ENCODE measurements around the gene TANGO2.

TANGO2 gene

DNA sequence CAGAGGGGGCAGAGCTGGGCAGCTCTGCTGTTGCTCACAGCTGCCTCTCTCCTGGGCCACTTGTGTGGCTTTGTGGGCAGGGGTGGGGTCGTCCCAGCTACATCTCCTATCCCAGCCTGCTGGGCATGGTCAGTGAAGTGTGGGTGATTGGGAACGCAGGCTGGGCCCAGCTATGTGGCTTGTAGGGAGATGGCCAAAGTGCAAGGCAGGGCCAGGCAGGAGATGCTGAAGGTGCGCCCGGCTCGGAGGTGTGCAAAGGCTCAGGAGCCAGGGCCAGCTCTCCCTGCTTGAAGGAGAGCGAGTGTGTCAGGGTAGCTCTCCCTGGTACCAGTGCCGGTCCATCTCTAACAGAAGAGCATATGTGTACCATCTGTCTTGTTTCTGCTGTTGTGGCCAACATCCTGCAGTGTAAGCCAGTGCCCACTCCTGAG, 86.6 kb downstream of the TANGO2 start:
- peaks cover 0 to 2% of the 10 kb centered on the region in 2 donors for H3K9me3 ChIP-seq (replicated peaks in 1 of 2; ENCODE audit: control insufficient read depth in 2 of 2, insufficient read depth in 1 of 2, low read depth in 1 of 2, low read length in 2 of 2)
- no peak overlapping the region for H2BK120ac ChIP-seq (ENCODE audit: low read depth, low read length)
- H2AK5ac ChIP-seq (ENCODE audit: low read depth, low read length) = no peak overlapping the region
- no peak overlapping the region for H3K4me3 ChIP-seq (ENCODE audit: low read length in 2 of 2)
- peak overlapping the region; percentile 85 for H3K23ac ChIP-seq (ENCODE audit: low read depth, low read length, poor library complexity)
- no peak overlapping the region for H2BK15ac ChIP-seq (ENCODE audit: low read length)
- no peak overlapping the region for H3K4me2 ChIP-seq (ENCODE audit: insufficient read depth, low read length, poor library complexity, severe bottlenecking)
- no peak overlapping the region for H3K9ac ChIP-seq (ENCODE audit: low read depth, low read length, poor library complexity)
- no peak overlapping the region for H3K4ac ChIP-seq (ENCODE audit: low read length)
- no peak for DNase-seq (ENCODE audit: low spot score)
- peaks cover 20% of the 10 kb centered on the region for H3K79me1 ChIP-seq (ENCODE audit: low read depth, low read length)
- H3K27ac ChIP-seq (replicated peaks; ENCODE audit: low read length) = no peak overlapping the region
- no peaks in the 10 kb centered on the region for H3K4me1 ChIP-seq (ENCODE audit: control insufficient read depth in 2 of 2, insufficient read depth in 1 of 2, low read depth in 1 of 2, low read length in 2 of 2)
- no peak overlapping the region for H3K18ac ChIP-seq (ENCODE audit: low read length)
- no peaks in the 10 kb centered on the region for H3K27me3 ChIP-seq (ENCODE audit: control insufficient read depth in 3 of 3, insufficient read depth in 3 of 3, low read depth in 1 of 3, low read length in 3 of 3)
- no peak overlapping the region for H2BK12ac ChIP-seq (ENCODE audit: low read length)
- no CpG with 5 or more reads among the region's 7 CpGs for WGBS, 2 donors (ENCODE audit: extremely low coverage in 2 of 2, insufficient read length in 2 of 2, insufficient replicate concordance in 1 of 2)
- H4K91ac ChIP-seq (ENCODE audit: low read depth, low read length, poor library complexity) = no peak overlapping the region
- no peak overlapping the region for H3K14ac ChIP-seq (ENCODE audit: low read length)
- H4K8ac ChIP-seq (ENCODE audit: low read depth, low read length) = no peak overlapping the region
- H2BK5ac ChIP-seq (ENCODE audit: low read length) = no peak overlapping the region
- H2AFZ ChIP-seq (ENCODE audit: low read length) = no peak overlapping the region
- H3K36me3 ChIP-seq (replicated peaks in 1 of 2; ENCODE audit: control insufficient read depth in 2 of 2, insufficient read depth in 2 of 2, low read length in 2 of 2) = peaks cover 84 to 98% of the 10 kb centered on the region in 2 donors

DNA sequence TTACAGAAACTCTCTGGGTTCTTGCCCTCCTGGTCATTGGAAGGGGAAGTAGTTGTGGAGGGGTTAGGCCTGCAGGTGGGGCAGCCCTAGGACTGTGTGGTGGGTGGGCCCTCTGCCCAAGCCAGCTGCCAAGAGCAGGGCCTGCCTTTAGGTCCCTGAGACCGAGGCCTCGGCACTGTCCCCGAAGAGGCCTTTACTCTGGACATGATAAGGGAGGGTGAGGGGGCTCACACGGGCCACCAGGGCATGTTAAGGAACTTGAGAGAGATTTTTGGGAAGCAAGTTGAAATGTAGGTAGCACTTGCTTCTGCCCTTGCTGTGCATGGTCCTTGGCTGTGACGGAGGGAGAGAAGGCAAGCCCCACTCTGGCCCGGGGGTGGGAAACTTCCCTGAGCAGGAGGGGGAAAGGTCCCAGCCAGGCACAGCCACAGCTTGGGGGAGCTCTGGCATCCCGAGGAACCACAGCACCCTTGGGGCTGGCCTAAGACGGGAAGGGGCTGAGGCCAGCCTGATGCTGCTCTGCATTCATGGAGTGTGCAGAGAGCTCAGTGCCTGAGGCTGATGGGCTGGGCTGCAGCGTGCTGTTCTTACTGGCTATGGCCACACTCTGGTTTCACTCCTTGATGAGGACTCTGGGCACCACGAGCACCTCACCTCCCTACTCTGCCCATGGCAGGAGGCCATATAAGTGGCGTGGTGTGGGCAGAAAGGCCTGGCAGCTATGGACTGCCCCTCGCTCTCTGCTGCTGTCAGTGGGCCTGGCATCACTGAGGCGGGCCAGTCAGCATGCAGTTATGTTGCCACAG, 87.2 kb downstream of the TANGO2 start:
- H4K91ac ChIP-seq (ENCODE audit: low read depth, low read length, poor library complexity) = no peak overlapping the region
- peaks cover 0 to 2% of the 10 kb centered on the region in 2 donors for H3K9me3 ChIP-seq (replicated peaks in 1 of 2; ENCODE audit: control insufficient read depth in 2 of 2, insufficient read depth in 1 of 2, low read depth in 1 of 2, low read length in 2 of 2)
- H3K4me3 ChIP-seq (ENCODE audit: low read length in 2 of 2) = peak overlapping the region in 1 of 2 donors; percentile 27
- no peak overlapping the region for H2BK12ac ChIP-seq (ENCODE audit: low read length)
- H3K79me1 ChIP-seq (ENCODE audit: low read depth, low read length) = peaks cover 24% of the 10 kb centered on the region
- no peak overlapping the region for H3K9ac ChIP-seq (ENCODE audit: low read depth, low read length, poor library complexity)
- no peak overlapping the region for H4K8ac ChIP-seq (ENCODE audit: low read depth, low read length)
- no peak overlapping the region for H3K18ac ChIP-seq (ENCODE audit: low read length)
- DNase-seq (ENCODE audit: low spot score) = no peak
- peak overlapping the region; percentile 80 for H2BK5ac ChIP-seq (ENCODE audit: low read length)
- H3K4me2 ChIP-seq (ENCODE audit: insufficient read depth, low read length, poor library complexity, severe bottlenecking) = no peak overlapping the region
- H3K27ac ChIP-seq (replicated peaks; ENCODE audit: low read length) = no peak overlapping the region
- no peak overlapping the region for H3K14ac ChIP-seq (ENCODE audit: low read length)
- peak overlapping the region; percentile 85 for H3K23ac ChIP-seq (ENCODE audit: low read depth, low read length, poor library complexity)
- H2AFZ ChIP-seq (ENCODE audit: low read length) = no peak overlapping the region
- no CpG with 5 or more reads among the region's 13 CpGs for WGBS, 2 donors (ENCODE audit: extremely low coverage in 2 of 2, insufficient read length in 2 of 2, insufficient replicate concordance in 1 of 2)
- H3K27me3 ChIP-seq (ENCODE audit: control insufficient read depth in 3 of 3, insufficient read depth in 3 of 3, low read depth in 1 of 3, low read length in 3 of 3) = no peaks in the 10 kb centered on the region
- no peak overlapping the region for H2BK120ac ChIP-seq (ENCODE audit: low read depth, low read length)
- H3K36me3 ChIP-seq (replicated peaks in 1 of 2; ENCODE audit: control insufficient read depth in 2 of 2, insufficient read depth in 2 of 2, low read length in 2 of 2) = peaks cover 87 to 98% of the 10 kb centered on the region in 2 donors
- no peaks in the 10 kb centered on the region for H3K4me1 ChIP-seq (ENCODE audit: control insufficient read depth in 2 of 2, insufficient read depth in 1 of 2, low read depth in 1 of 2, low read length in 2 of 2)
- no peak overlapping the region for H2AK5ac ChIP-seq (ENCODE audit: low read depth, low read length)
- H2BK15ac ChIP-seq (ENCODE audit: low read length) = no peak overlapping the region
- no peak overlapping the region for H3K4ac ChIP-seq (ENCODE audit: low read length)

DNA sequence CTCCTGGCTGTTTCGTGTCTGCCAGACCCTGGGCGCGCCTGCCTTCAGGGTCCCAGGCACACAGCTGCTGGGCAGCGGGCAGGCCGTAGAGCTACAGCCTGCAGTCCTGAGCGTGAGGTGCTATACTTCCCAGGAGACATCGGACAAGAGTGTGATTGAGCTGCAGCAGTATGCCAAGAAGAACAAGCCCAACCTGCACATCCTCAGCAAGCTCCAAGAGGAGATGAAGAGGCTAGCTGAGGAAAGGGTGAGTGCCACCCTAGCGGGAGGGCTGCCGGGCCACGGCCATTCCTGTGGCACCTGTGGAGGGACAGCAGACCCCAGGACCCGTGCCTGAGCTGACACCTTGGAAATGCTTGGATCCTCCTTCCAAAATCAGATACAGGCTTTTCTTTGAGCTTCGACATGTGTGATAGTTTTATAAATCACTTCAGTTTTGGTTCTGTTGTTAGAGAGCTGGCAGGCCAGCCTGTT, 87.9 kb downstream of the TANGO2 start:
- Histone ChIP-seq H2BK12ac (ENCODE audit: low read length) (no peak overlapping the region), H4K91ac (ENCODE audit: low read depth, low read length, poor library complexity) (no peak overlapping the region), H2AFZ (ENCODE audit: low read length) (no peak overlapping the region), H3K79me1 (ENCODE audit: low read depth, low read length) (peaks cover 29% of the 10 kb centered on the region), H3K23ac (ENCODE audit: low read depth, low read length, poor library complexity) (peak overlapping the region; percentile 85), H3K9ac (ENCODE audit: low read depth, low read length, poor library complexity) (no peak overlapping the region), H2BK120ac (ENCODE audit: low read depth, low read length) (no peak overlapping the region), H3K4me2 (ENCODE audit: insufficient read depth, low read length, poor library complexity, severe bottlenecking) (no peak overlapping the region), H3K4me3 (ENCODE audit: low read length in 2 of 2) (no peak overlapping the region), H3K36me3 (replicated peaks in 1 of 2; ENCODE audit: control insufficient read depth in 2 of 2, insufficient read depth in 2 of 2, low read length in 2 of 2) (peaks cover 88 to 98% of the 10 kb centered on the region in 2 donors), H4K8ac (ENCODE audit: low read depth, low read length) (no peak overlapping the region), H3K14ac (ENCODE audit: low read length) (no peak overlapping the region), H3K27me3 (ENCODE audit: control insufficient read depth in 3 of 3, insufficient read depth in 3 of 3, low read depth in 1 of 3, low read length in 3 of 3) (no peaks in the 10 kb centered on the region), H3K4me1 (ENCODE audit: control insufficient read depth in 2 of 2, insufficient read depth in 1 of 2, low read depth in 1 of 2, low read length in 2 of 2) (no peaks in the 10 kb centered on the region), H3K27ac (replicated peaks; ENCODE audit: low read length) (peak overlapping the region; percentile 6), H2BK15ac (ENCODE audit: low read length) (no peak overlapping the region), H2AK5ac (ENCODE audit: low read depth, low read length) (no peak overlapping the region), H3K4ac (ENCODE audit: low read length) (no peak overlapping the region), H2BK5ac (ENCODE audit: low read length) (no peak overlapping the region), H3K18ac (ENCODE audit: low read length) (no peak overlapping the region), H3K9me3 (replicated peaks in 1 of 2; ENCODE audit: control insufficient read depth in 2 of 2, insufficient read depth in 1 of 2, low read depth in 1 of 2, low read length in 2 of 2) (peaks cover 0 to 2% of the 10 kb centered on the region in 2 donors)
- no peak for DNase-seq (ENCODE audit: low spot score)
- no CpG with 5 or more reads among the region's 12 CpGs for WGBS, 2 donors (ENCODE audit: extremely low coverage in 2 of 2, insufficient read length in 2 of 2, insufficient replicate concordance in 1 of 2)
